MM.1S (cell line): ENCODE results near the gene EMX2.
"Not testable (repeated sequence)": the region's sequence is repeated elsewhere in the genome, so short reads cannot be mapped to it uniquely, and the experiment has no call there.

ENCODE experiments used
- CTCF ChIP-seq: fragments of 300-600 bp; sonication (generic); IDR thresholded peaks from 2 replicates; pipeline ENCODE4 v1.5.1; 2016; ENCODE audit warnings: antibody characterized with exemption, low read length, mixed read lengths
- EZH2 ChIP-seq: fragments of 300-600 bp; sonication (generic); optimal IDR thresholded peaks from 2 replicates; pipeline ENCODE3; 2017; ENCODE audit warnings: low read depth, mild to moderate bottlenecking, antibody characterized with exemption, low read length, mixed read lengths
- EZH2phosphoT487 ChIP-seq: fragments of 300-600 bp; sonication (generic); IDR thresholded peaks from 2 replicates; pipeline ENCODE4 v1.6.1; 2018; ENCODE audit warnings: antibody characterized with exemption, low read length

- TF ChIP-seq CTCF, EZH2, EZH2phosphoT487: not testable (repeated sequence)
These were observed 42.3 kb downstream of the EMX2 start for GRCh38 chr10:117584831-117585230.
